Ascending aorta (tissue), 2 donors: ENCODE measurements around the gene ERAL1. TPM values are rescaled to one million over a fixed set of nuclear protein-coding genes. Genes with fewer than 3 reads are reported as not detected.

ENCODE experiments used
- DNase-seq, 2 donors: peaks; one replicate each; pipeline ENCODE4 v3.0.0-alpha.2; 2019; ENCODE audit warnings: low spot score in 2 of 2
- H3K27ac ChIP-seq, 2 donors: fragments of 200-600 bp; sonication (generic); one replicate each; pipeline ENCODE4 v1.5.1; 2016 to 2017; ENCODE audit warnings: mild to moderate bottlenecking in 1 of 2
- H3K27me3 ChIP-seq: fragments of 200-600 bp; sonication (generic); one replicate; pipeline ENCODE4 v1.5.1; 2017
- H3K36me3 ChIP-seq, 2 donors: fragments of 200-600 bp; sonication (generic); one replicate each; pipeline ENCODE4 v1.5.1; 2016
- H3K4me1 ChIP-seq, 2 donors: fragments of 200-600 bp; sonication (generic); one replicate each; pipeline ENCODE4 v1.5.1; 2016 to 2017; ENCODE audit warnings: mild to moderate bottlenecking in 1 of 2
- H3K4me3 ChIP-seq, 2 donors: fragments of 200-600 bp; sonication (generic); one replicate each; pipeline ENCODE4 v1.5.1; 2016 to 2017; ENCODE audit warnings: mild to moderate bottlenecking in 1 of 2
- H3K9me3 ChIP-seq, 2 donors: fragments of 200-600 bp; sonication (generic); one replicate each; pipeline ENCODE4 v1.5.1; 2016
- intact Hi-C: fragments of 100-400 bp; cut with DNase I; formaldehyde crosslinking; loops from one replicate; pipeline ENCODE4 v1.15.1; 2023
- total RNA-seq: library from RNA; depleted of rRNA; stranded (reverse); fragments of >200 nt; gene quantifications from one replicate; pipeline ENCODE4 v1.1.0, GENCODE V29; 2016
- TF ChIP-seq, protein P1 (sequence below), 3 experiments: fragments of 200-600 bp in 2 of 3; fragments of 450-650 bp in 1 of 3; sonication (generic) in 2 of 3; IDR thresholded peaks; one replicate each; pipeline ENCODE4 v1.5.1; 2016 to 2019; ENCODE audit warnings: antibody characterized with exemption in 3 of 3, mild to moderate bottlenecking in 1 of 3, moderate library complexity in 1 of 3

Gene ERAL1
- total RNA-seq, 1 donor from 2014 or later, result 5.7 TPM

DNA sequence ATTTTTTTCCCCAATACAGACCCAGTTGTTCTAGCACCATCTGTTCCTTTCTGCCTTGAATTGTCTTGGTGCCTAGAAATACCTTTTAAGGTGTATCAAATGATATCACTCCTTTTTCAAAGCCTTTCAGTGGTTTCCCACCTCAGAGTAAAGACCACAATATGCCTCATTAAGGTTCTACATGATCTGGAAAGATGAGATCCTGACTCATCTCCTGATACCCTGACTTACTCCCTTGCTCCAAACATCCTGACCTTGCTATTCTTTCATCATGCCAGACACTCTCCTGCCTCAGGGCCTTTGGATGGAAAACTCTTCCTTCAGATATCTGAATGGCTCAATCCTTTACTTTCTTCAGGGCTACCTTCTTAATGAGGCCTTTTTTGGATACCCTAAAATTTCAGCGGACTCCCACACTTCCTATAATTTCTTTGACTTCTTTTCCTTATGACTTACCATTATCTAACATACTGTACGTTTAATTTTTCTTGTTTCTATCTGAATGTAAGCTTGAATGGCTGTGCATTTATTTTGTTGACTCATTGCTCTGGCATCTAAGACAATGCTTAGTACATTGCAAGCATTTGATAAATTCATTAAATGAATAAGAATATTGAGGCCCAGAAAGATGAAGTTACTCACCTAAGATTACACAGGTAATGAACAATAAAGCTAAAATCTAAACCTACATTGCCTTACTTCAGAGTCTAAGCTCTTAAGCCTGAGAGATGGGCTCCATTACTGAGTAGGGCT is 23.5 kb downstream of the ERAL1 start:
- Histone ChIP-seq H3K36me3 (peaks cover 46 to 57% of the 10 kb centered on the region in 2 donors), H3K4me1 (no peaks in the 10 kb centered on the region), H3K4me3 (no peak overlapping the region), H3K27me3 (no peaks in the 10 kb centered on the region), H3K9me3 (no peaks in the 10 kb centered on the region), H3K27ac (no peak overlapping the region)
- TF ChIP-seq, protein P1, sequence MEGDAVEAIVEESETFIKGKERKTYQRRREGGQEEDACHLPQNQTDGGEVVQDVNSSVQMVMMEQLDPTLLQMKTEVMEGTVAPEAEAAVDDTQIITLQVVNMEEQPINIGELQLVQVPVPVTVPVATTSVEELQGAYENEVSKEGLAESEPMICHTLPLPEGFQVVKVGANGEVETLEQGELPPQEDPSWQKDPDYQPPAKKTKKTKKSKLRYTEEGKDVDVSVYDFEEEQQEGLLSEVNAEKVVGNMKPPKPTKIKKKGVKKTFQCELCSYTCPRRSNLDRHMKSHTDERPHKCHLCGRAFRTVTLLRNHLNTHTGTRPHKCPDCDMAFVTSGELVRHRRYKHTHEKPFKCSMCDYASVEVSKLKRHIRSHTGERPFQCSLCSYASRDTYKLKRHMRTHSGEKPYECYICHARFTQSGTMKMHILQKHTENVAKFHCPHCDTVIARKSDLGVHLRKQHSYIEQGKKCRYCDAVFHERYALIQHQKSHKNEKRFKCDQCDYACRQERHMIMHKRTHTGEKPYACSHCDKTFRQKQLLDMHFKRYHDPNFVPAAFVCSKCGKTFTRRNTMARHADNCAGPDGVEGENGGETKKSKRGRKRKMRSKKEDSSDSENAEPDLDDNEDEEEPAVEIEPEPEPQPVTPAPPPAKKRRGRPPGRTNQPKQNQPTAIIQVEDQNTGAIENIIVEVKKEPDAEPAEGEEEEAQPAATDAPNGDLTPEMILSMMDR (IDR thresholded peaks at IDR 0.05), result no peak
- intact Hi-C loops, result no loop called here
- no peak for DNase-seq

DNA sequence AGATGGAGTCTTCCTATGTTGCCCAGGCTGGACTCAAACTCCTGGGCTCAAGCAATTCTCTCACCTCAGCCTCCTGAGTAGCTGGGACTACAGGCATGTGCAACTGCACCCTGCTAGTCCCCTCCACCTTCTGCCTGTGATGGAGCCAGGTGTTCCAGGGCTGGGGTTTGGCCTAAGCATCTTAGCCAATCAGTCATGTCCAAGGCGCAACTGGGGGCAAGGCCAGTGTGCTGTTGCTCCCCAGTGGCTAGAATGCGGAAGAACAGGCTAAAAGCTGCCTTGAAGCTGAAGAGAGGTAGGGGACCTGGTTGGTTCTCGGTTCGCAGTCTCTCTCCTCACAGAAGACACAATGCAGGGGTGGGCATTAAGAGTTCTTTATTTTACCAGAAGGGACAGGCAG is 24.2 kb downstream of the ERAL1 start:
- TF ChIP-seq, protein P1 (IDR thresholded peaks at IDR 0.05), result peak in 1 of 3 experiments; percentile 22

DNA sequence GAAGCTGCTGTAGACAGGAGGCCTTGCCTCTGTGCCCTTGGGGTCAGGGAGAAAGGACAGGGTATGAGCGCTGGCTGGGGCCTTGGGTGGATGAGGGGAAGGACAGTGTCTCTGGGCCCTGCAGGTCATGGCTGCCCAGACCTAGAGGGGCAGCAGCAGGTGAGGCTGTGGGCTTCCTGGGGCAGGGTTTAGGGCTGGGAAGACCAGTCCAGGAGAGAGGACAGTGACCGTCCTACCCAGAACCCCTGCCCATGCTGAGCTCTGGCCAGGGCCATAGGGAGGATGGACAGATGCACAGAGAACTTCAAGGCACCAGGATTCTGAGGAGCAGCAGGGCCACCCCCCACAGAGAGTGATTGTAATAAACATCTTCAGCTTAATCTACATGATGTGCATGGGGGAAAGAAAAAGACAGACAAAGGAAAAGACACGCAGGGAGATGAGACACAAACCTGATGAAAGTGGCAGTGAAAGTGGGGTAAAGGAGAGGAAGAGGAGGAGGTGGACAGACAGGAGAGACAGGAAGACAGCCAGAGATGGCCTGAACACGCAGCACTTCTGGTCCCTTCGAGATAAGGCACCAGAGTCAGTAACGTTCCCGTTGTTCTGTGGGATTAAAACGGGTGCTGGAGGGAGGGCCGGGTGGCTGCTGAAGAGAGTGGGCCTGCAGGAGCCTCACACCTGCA is 25.2 kb downstream of the ERAL1 start:
- Histone ChIP-seq H3K4me3 (no peak overlapping the region), H3K27ac (no peak overlapping the region), H3K9me3 (no peaks in the 10 kb centered on the region), H3K36me3 (peaks cover 62 to 74% of the 10 kb centered on the region in 2 donors), H3K27me3 (no peaks in the 10 kb centered on the region), H3K4me1 (no peaks in the 10 kb centered on the region)
- TF ChIP-seq, protein P1 (IDR thresholded peaks at IDR 0.05), result no peak
- DNase-seq, result no peak
- intact Hi-C loops, result no loop called here

More for the DNA sequence above, 24.2 kb downstream of the ERAL1 start:
- Histone ChIP-seq H3K36me3 (peaks cover 53 to 64% of the 10 kb centered on the region in 2 donors), H3K4me3 (no peak overlapping the region), H3K4me1 (no peaks in the 10 kb centered on the region), H3K27me3 (no peaks in the 10 kb centered on the region), H3K9me3 (no peaks in the 10 kb centered on the region), H3K27ac (no peak overlapping the region)
- intact Hi-C loops, result no loop called here
- DNase-seq, result no peak

DNA sequence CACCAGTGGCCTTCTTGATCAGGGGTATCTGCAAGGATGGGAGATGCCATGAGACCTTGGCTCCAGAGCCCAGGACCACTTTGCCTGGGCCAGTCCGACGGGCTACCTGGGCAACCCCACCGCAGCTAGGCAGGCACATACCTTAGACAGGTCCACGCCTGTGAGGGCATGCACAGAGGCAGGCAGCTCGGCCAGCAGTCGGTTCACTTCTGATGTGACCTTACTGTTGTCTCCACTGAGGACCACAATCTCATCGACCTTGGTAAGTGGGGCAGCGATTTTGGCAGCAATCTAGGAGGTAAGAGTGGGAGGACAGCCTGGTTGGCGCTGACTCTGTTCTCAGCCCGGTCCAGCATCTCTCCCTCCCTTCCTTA is 25.7 kb downstream of the ERAL1 start:
- TF ChIP-seq, protein P1 (IDR thresholded peaks at IDR 0.05), result no peak

DNA sequence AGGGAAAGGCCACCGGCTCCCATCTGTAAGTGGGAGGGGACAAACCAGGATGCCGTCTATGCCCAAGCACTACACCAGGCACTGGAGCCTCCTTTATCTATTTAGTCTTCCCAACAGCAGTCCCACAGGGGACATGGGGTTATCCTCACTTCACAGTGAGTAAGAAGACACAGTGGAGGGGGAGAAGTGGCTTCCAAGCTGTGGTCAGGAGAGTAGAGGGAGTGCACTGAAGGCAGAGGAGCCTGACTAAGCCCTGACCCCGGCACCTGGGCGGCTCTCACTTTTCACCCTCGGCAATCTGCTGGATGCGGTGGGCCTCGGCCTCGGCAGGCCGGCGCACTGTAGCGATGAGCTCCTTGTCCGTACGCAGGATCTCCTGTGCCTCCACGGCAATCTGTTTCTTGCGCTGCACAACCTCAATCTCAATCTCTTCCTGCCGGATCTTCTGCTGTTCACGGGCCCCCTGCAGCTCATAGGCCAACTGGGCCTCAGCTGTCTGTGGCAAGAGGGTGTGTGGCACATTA is 26.8 kb downstream of the ERAL1 start:
- Histone ChIP-seq H3K27ac (no peak overlapping the region), H3K36me3 (peaks cover 77 to 89% of the 10 kb centered on the region in 2 donors), H3K4me3 (no peak overlapping the region), H3K9me3 (no peaks in the 10 kb centered on the region), H3K27me3 (no peaks in the 10 kb centered on the region), H3K4me1 (no peaks in the 10 kb centered on the region)
- no peak for DNase-seq
- TF ChIP-seq, protein P1 (IDR thresholded peaks at IDR 0.05), result no peak
- intact Hi-C loops, result no loop called here

More for the DNA sequence above, 25.7 kb downstream of the ERAL1 start:
- Histone ChIP-seq H3K27me3 (no peaks in the 10 kb centered on the region), H3K4me3 (no peak overlapping the region), H3K9me3 (no peaks in the 10 kb centered on the region), H3K4me1 (no peaks in the 10 kb centered on the region), H3K36me3 (peaks cover 68 to 79% of the 10 kb centered on the region in 2 donors), H3K27ac (no peak overlapping the region)
- no peak for DNase-seq
- intact Hi-C loops, result no loop called here
